Body of pancreas (tissue), 4 donors: Measurements from ENCODE around the gene UBE2N.

Experiments
- CTCF ChIP-seq, 7 experiments: fragments of 450-650 bp in 4 of 7; fragments of 200-600 bp in 3 of 7; sonication (generic) in 3 of 7; IDR thresholded peaks; one replicate each; pipeline ENCODE4 v1.5.1; 2016 to 2019; ENCODE audit warnings: antibody characterized with exemption in 7 of 7
- POLR2A ChIP-seq, 3 donors: fragments of 450-650 bp; IDR thresholded peaks; one replicate each; pipeline ENCODE4 v1.6.1; 2016; ENCODE audit warnings: antibody characterized with exemption in 3 of 3, mild to moderate bottlenecking in 2 of 3

DNA sequence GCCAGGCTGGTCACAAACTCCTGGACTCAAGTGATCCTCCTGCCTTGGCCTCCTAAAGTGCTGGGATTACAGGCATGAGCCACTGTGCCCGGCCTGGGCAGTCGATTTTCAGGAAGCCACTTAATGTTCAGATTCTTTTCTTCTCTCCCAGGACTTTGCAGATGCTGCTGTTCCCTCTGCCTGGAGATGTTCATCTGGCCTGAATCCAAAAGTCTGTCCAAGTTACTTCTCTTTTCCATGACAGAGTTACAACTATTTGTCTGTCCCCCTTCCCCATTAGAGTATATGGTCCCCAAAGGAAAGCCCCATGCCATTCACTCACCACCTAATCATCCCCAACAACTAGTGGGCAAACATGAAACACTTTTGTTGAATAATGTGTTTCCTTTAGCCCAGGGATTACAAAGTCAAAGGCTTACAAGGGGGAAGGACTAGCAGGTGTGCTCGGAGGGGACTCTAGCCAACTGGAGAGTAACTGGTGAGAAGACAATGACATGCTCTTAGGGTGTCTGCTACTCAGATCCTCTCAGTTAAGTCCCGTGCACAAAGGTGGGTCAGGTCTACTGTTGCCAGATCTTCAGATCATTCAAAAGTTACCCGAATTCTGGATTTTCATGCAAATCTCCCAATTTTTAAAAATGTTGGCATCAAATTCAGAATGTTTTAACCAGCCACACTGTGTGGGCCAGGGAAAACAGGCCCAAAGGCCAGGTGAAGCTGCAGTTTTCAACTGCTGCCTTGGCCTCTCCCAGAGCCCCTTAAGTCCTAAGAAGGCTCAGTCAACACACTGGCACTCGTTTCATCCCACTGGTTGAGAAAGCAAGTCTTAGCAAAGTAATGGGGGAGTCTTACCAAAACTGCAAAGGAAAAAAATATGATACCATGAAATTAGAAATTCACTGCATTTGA is 34.4 kb downstream of the UBE2N start:
- TF ChIP-seq CTCF (IDR thresholded peaks at IDR 0.05) (no peak), POLR2A (IDR thresholded peaks at IDR 0.05) (no peak)
